GM12878 (cell line): ENCODE data around the gene COL15A1. TPM values are rescaled to one million over a fixed set of nuclear protein-coding genes. Genes with fewer than 3 reads are reported as not detected.

Experiments
- ATAC-seq: fragments of 200-7000 bp; cut with Tn5 transposase; 3 replicates; pipeline ENCODE4 v1.9.1; 2020; ENCODE audit warnings: mild to moderate bottlenecking, moderate library complexity
- BruUV-seq: library from RNA; stranded (reverse); fragments of 400-500 nt; replicated peaks from 2 replicates; lab custom pipeline; 2021; lab: Mats Ljungman, UMichigan
- CTCF ChIA-PET: fragments of 300-600 bp; sonication (Branson Sonifier 250); formaldehyde crosslinking; extraction: SDS; loops from one replicate; lab custom pipeline; 2021; ENCODE audit warnings: inconsistent platforms; lab: Yijun Ruan, JAX
- POLR2A ChIA-PET: fragments of 350-600 bp; formaldehyde crosslinking; extraction: SDS; loops from one replicate; lab custom pipeline; 2021; ENCODE audit warnings: inconsistent platforms; lab: Charles Lee
- RAD21 ChIA-PET: fragments of 300-600 bp; sonication (Branson Sonifier 250); formaldehyde crosslinking; loops from one replicate; lab custom pipeline; 2023; ENCODE audit warnings: antibody characterized with exemption; ENCODE audit not compliant: unreplicated experiment; lab: Charles Lee
- SMC1A ChIA-PET: fragments of 300-600 bp; sonication (Branson Sonifier 250); formaldehyde crosslinking; loops from one replicate; lab custom pipeline; 2023; ENCODE audit not compliant: unreplicated experiment, uncharacterized antibody; lab: Charles Lee
- DNase-seq: peaks from one replicate; pipeline ENCODE4 v3.0.0-alpha.2; 2011; ENCODE audit warnings: low read depth, low spot score
- FAIRE-seq: peaks from 3 replicates; lab custom pipeline; 2011; peaks lifted over from hg19 to GRCh38; lab: Jason Lieb, UNC
- H2AFZ ChIP-seq: 2 replicates; pipeline ENCODE4 v1.6.0; 2011; ENCODE audit warnings: low read depth, low read length, control low read depth; ENCODE audit not compliant: control insufficient read depth
- H3K27ac ChIP-seq: 2 replicates; pipeline ENCODE4 v1.5.1; 2011; ENCODE audit warnings: control low read depth; ENCODE audit not compliant: control insufficient read depth, insufficient read depth
- H3K27me3 ChIP-seq, 2 experiments: replicated peaks in 1 of 2; 2 replicates each; pipeline versions ENCODE4 v1.6.0 to v1.6.1; 2011; ENCODE audit warnings: low read length in 1 of 2; ENCODE audit not compliant: control insufficient read depth in 2 of 2, insufficient read depth in 2 of 2
- H3K36me3 ChIP-seq, 2 experiments: 2 replicates each; pipeline ENCODE4 v1.5.1; 2011; ENCODE audit warnings: low read length in 1 of 2; ENCODE audit not compliant: control insufficient read depth in 2 of 2, insufficient read depth in 2 of 2
- H3K4me1 ChIP-seq: 2 replicates; pipeline ENCODE4 v1.6.1; 2011; ENCODE audit warnings: mild to moderate bottlenecking, low read length, moderate library complexity, mixed read lengths; ENCODE audit not compliant: control insufficient read depth, insufficient read depth
- H3K4me2 ChIP-seq: 2 replicates; pipeline ENCODE4 v1.6.0; 2011; ENCODE audit warnings: control low read depth; ENCODE audit not compliant: control insufficient read depth, insufficient read depth
- H3K4me3 ChIP-seq: fragments of 200-600 bp; sonication (generic); 2 replicates; pipeline ENCODE4 v1.5.1; 2016
- H3K79me2 ChIP-seq: 2 replicates; pipeline ENCODE4 v1.6.0; 2011; ENCODE audit warnings: low read length; ENCODE audit not compliant: control insufficient read depth, insufficient read depth
- H3K9ac ChIP-seq: 2 replicates; pipeline ENCODE4 v1.8.0; 2011; ENCODE audit warnings: low read length, control low read depth, mixed read lengths; ENCODE audit not compliant: control insufficient read depth, insufficient read depth
- H3K9me3 ChIP-seq: replicated peaks from 3 replicates; pipeline ENCODE4 v1.5.1; 2011; ENCODE audit warnings: mild to moderate bottlenecking, low read length; ENCODE audit not compliant: control insufficient read depth, insufficient read depth
- H4K20me1 ChIP-seq: 2 replicates; pipeline ENCODE4 v1.6.0; 2011; ENCODE audit not compliant: control insufficient read depth, insufficient read depth
- CREM ChIP-seq: IDR thresholded peaks from 2 replicates; pipeline ENCODE4 v1.6.1; 2014; ENCODE audit warnings: antibody characterized with exemption, low read depth
- NFYA ChIP-seq: IDR thresholded peaks from 2 replicates; pipeline ENCODE4 v1.6.1; 2011; ENCODE audit warnings: low read depth, mild to moderate bottlenecking, low read length, improper control_type of control experiment, borderline replicate concordance
- NR2C2 ChIP-seq: IDR thresholded peaks from 2 replicates; pipeline ENCODE4 v1.6.1; 2011; ENCODE audit warnings: borderline replicate concordance, low read depth; ENCODE audit not compliant: control insufficient read depth, insufficient read length
- RCOR1 ChIP-seq: conservative IDR thresholded peaks from 2 replicates; pipeline ENCODE4 v1.6.1; 2012; ENCODE audit warnings: low read depth, low read length, improper control_type of control experiment
- RFX5 ChIP-seq: IDR thresholded peaks from 2 replicates; pipeline ENCODE4 v1.6.1; 2011; ENCODE audit warnings: low read depth, low read length, improper control_type of control experiment
- SPI1 ChIP-seq: IDR thresholded peaks from 2 replicates; pipeline ENCODE4 v1.6.1; 2011; ENCODE audit warnings: low read depth, mild to moderate bottlenecking, low read length, moderate library complexity, borderline replicate concordance; ENCODE audit not compliant: insufficient read depth
- TCF7 ChIP-seq: IDR thresholded peaks from 2 replicates; pipeline ENCODE4 v1.6.1; 2014; ENCODE audit warnings: antibody characterized with exemption, borderline replicate concordance
- WGBS: methylation state at CpG from one replicate; pipeline ENCODE4 v1.1.6; 2016; ENCODE audit warnings: low lambda C conversion rate; ENCODE audit not compliant: insufficient replicate concordance, insufficient coverage; ENCODE audit errors: missing lambda C conversion rate; 5-methylcytosine and 5-hydroxymethylcytosine counted together
- in situ Hi-C: fragments of 300-500 bp; cut with MboI; formaldehyde crosslinking; loops from 9 replicates; pipeline ENCODE4 v1.14.3; 2018; ENCODE audit warnings: mixed read lengths
- intact Hi-C: fragments of 100-400 bp; cut with micrococcal nuclease; formaldehyde crosslinking; loops from one replicate; pipeline ENCODE4 v1.14.2; 2022; ENCODE audit not compliant: unreplicated experiment
- polyA plus RNA-seq, 11 experiments: library from polyadenylated mRNA; depleted of rRNA in 4 of 11; unstranded in 6 of 11; stranded (reverse) in 5 of 11; fragments of >200 nt; fragmentation: Nextera tagmentation in 4 of 11; fragmentation: Illumina TruSeq in 1 of 11; extraction: Ambion mirVana in 4 of 11; extraction: Trizol in 1 of 11; gene quantifications; 1 replicate in 1 of 11; 2 replicates in 10 of 11; pipeline versions ENCODE4 v1.2.1 to v1.2.3, GENCODE V29; 2011 to 2016; ENCODE audit warnings: inconsistent platforms in 2 of 11, missing spikeins in 2 of 11, low read depth in 1 of 11
- total RNA-seq, 4 experiments: library from RNA; depleted of rRNA in 3 of 4; stranded (reverse); fragments of >200 nt in 3 of 4; fragmentation: Illumina TruSeq in 1 of 4; extraction: Trizol in 1 of 4; gene quantifications; 2 replicates each; pipeline versions ENCODE4 v1.2.1 to v1.2.3, GENCODE V29; 2013 to 2021

The COL15A1 gene
- total and polyA plus RNA-seq, 10 of the 15 experiments (the other 5 are each of a cell fraction or from before 2014, with no cell fraction given): 0.01 to 0.28 (median 0.06) TPM; not detected in 2

- ChIA-PET RAD21 (interaction anchor here (1.3 kb wide), 1 partner anchor 25 kb away, joined by 4 read pairs; no protein-coding TSS in a partner anchor), SMC1A (no interaction called here), POLR2A (no interaction called here), CTCF (interaction anchor here (1.0 to 8.4 kb wide), 5 partner anchors 8 to 168 kb away, joined by 4 to 123 read pairs (median 5); no protein-coding TSS in a partner anchor)
- Histone ChIP-seq H3K9me3 (no peaks in the 10 kb centered on the region), H3K4me1 (no peaks in the 10 kb centered on the region; the same call in 1 of the 2 replicates), H3K4me2 (no peak overlapping the region), H3K27ac (no peak overlapping the region), H2AFZ (no peak overlapping the region), H3K36me3 (no peaks in the 10 kb centered on the region), H4K20me1 (peaks cover 5% of the 10 kb centered on the region; the same call in 1 of the 2 replicates), H3K9ac (no peak overlapping the region), H3K4me3 (no peak overlapping the region), H3K27me3 (peaks cover 7% of the 10 kb centered on the region in 2 experiments), H3K79me2 (no peaks in the 10 kb centered on the region)
- no TSS peak for BruUV-seq
- WGBS: 10% methylated on average over 3 of the region's 3 CpGs
- DNase-seq: no peak
- TF ChIP-seq NFYA (no peak), SPI1 (0 out of 2 replicates have a peak, but pooled peaks have one; percentile 1)
- ATAC-seq: no peak
- no peak for FAIRE-seq
- intact Hi-C loops: no loop called here
- in situ Hi-C loops: no loop called here
Observed at GRCh38 chr9:98972716-98973115, 29.0 kb downstream of the COL15A1 start.

- intact Hi-C loops (no loop called here), in situ Hi-C loops (no loop called here)
- Histone ChIP-seq H3K9ac (no peak overlapping the region), H3K4me2 (no peak overlapping the region), H3K4me1 (no peaks in the 10 kb centered on the region; the same call in 1 of the 2 replicates), H3K27me3 (peaks cover 7% of the 10 kb centered on the region in 2 experiments), H3K79me2 (no peaks in the 10 kb centered on the region), H3K27ac (no peak overlapping the region), H3K36me3 (no peaks in the 10 kb centered on the region), H2AFZ (no peak overlapping the region), H3K4me3 (no peak overlapping the region), H4K20me1 (peaks cover 5% of the 10 kb centered on the region; the same call in 1 of the 2 replicates), H3K9me3 (no peaks in the 10 kb centered on the region)
- 28% methylated on average over 9 of the region's 9 CpGs for WGBS
- BruUV-seq: no TSS peak
- ATAC-seq (no peak), DNase-seq (no peak), FAIRE-seq (no peak)
- ChIA-PET POLR2A (no interaction called here), RAD21 (interaction anchor here (1.3 kb wide), 1 partner anchor 25 kb away, joined by 4 read pairs; no protein-coding TSS in a partner anchor), CTCF (interaction anchor here (0.6 to 8.4 kb wide), 6 partner anchors 8 to 168 kb away, joined by 4 to 123 read pairs (median 5); no protein-coding TSS in a partner anchor), SMC1A (no interaction called here)
- TF ChIP-seq NR2C2 (no peak), RFX5 (no peak), RCOR1 (no peak), CREM (no peak), TCF7 (no peak)
Observed at GRCh38 chr9:98973171-98973570, 29.5 kb downstream of the COL15A1 start.
